GM18508 (cell line): ENCODE results near the gene KCNQ1.

Source experiments
- ATAC-seq: cut with Tn5 transposase; IDR thresholded peaks from one replicate; pipeline ENCODE4 v1.9.1; 2021; ENCODE audit warnings: moderate number of reproducible peaks; ENCODE audit not compliant: insufficient read depth, unreplicated experiment

Gene KCNQ1

GRCh38 chr11:2422461-2423156 is 22.2 kb upstream of the KCNQ1 start:
- ATAC-seq = no peak

DNA sequence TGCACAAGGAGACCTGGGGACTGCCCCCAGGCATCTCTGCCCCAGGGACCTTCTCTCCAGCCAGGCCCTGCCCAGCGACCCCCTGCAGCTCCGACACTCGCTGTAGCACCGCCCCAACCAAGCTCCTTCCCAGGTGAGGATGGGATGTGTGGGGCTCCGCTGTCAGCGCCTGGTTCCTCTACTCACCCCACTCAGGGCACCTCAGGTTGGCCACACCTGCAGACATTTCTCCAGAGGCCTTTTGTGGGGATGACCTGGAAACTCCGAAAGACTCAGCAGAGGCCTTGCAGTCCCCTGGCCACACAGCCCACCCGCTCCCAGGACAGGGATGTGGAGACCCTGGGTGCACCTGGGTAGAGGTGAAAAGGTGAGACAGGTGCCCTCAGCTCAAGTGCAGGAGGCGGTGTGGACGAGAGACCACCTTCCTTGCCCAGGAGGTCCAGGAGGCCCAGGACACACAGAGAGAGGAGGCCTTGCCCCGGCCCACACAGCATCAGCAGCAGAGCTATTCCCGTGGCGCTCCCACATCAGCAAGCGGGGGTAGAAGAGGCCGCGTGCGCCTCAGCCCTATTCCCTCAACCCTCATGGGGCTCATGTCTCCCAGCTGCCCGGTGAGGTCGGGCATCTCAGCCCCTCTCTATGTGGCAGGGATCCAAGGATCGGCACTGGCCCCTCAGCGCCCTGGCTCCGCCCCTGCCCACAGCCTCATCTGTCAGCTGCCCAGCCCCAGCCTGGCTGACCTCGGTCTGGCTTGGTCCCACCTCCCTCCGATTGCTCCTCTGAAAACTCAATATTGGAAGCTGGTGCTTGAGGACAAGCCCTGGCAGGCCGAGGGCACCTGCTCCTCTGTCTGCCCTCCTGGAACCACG is 21.4 kb upstream of the KCNQ1 start:
- no peak for ATAC-seq

DNA sequence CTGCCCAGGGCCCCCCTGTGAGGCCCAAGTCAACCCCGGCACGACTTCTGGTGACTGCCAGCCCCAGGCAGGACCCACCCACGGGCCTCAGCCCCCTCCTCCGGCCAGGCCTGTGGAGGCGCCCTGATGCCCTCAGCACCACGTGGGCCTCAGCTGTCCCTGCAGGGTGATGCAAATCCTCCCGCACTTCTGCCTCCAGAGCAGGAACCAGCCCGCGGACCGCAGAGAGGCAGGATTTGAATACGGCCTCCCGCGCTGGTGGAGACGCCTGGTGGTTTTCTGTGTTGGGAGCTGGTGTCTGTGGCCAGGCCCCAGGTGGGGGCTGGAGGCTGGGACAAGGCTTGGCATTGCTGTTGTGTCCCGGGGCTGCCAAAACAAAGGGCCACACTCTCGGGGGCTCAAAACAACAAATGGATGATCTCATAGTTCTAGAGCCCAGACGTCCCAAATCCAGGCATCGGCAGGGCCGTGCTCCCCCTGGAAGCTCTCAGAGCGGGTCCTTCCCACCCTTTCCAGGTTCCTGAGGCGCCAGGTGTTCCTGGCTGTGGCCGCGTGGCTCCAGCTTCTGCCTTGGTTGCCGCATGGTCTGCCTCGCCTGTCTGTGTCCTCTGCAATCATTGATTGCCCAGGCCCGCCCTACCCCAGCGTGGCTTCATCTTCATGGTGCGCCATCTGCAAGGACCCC is 19.9 kb upstream of the KCNQ1 start:
- ATAC-seq = no peak

- ATAC-seq = no peak
These were observed 19.3 kb upstream of the KCNQ1 start for GRCh38 chr11:2425506-2425905.

DNA sequence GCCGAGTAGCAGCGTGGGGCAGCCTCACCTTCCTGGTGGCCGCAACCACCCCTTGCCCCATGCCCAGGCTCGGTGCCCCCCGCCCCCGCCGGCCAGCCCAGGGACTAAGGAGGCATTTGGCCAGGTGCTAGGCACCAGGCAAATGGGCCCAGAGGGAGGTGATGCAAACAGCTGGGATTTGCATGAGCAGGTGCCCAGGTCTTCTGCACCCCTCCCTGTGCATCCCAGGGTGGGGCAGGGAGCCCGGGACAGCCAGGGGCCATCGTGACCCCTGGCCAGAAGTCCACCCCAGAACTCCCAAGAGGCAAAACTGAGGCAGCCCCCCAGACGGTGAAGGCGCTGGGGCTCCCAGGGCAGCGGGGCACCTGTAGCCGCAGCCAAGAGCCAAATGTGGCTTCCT is 18.6 kb upstream of the KCNQ1 start:
- no peak for ATAC-seq

DNA sequence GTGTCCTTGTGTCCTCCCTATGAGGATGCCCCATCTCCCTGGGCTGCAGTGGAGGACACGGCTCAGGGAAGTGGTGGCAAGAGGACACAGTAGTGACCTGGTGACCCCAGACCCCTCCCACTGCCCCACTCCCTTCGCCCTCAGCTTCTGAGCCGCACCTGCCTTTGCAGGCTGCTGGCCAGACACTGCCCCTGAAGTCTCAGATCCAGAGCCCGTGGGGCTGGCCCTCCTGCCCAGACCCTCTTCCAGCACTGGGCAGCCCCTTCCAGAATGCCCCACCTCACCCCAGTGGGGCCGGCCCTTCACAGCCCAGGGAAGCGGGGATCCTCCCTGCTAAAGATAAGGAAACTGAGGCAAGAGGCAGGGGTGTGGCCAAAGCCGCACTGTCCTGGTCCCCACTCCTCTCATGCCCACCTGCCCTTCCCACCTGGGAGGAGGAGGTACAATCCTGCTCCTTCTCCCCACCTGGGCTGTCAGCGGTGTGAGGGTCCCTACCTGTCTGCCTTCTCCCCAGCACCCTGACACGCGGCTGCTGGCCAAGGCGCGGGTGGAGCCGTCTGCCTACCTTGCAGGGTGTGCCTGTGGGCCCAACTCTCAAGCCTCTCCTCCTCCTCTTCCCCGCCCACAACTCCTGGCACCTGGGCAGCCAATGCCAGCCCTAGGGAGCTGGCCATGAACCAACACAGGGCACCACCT is 17.8 kb upstream of the KCNQ1 start:
- ATAC-seq = no peak

DNA sequence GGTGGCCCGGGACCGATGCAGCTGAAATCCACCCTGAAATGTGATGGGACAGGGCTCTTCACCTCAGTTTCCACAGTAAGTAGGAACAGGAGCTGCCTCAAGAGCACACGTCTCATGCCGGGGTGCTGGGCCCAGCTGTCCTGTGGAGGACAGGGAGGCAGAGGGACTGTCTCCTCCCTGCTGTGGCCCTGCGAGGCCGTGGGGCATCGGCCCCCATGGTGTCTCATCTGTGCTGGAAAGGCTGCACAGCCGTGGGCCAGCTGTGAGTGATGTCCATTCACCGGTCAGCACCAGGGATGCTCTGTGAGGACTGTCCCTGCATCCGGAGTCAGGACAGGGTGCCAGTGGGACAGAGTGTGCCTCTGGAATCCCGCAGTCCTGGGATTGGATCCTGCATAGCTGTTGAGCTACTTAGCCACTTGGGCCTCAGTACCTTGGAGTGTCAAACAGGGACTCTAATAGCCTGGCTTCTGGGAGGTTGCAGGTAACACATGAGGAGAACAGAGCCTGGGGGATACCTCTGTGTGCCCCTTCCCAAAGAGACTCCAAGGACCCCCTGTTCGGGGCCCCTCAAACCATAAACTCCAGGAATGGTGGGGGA is 17.0 kb upstream of the KCNQ1 start:
- ATAC-seq = no peak

DNA sequence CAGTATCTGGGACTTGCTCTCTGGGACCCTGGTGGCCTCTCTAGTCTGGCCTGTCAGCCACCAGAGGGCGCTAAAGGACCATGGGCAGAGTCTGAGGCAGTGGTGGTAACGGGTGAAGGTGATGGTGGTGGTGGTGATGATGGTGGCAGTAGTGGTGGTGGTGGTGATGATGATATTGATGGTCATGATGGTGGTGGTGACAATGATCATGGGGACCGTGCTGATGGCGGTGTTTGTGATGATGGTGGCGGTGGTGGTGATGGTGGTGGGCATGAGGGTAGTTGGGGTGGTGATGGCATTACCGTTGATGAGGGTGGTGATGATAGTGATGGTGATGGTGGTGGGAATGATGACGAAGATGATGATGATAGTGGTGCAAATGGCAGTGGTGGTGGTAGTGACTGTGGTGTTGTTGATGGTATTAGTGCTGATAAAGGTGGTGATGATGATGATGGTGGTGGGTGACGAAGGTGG is 16.4 kb upstream of the KCNQ1 start:
- no peak for ATAC-seq

- ATAC-seq = no peak
These were observed 13.4 kb upstream of the KCNQ1 start for GRCh38 chr11:2431395-2431794.

DNA sequence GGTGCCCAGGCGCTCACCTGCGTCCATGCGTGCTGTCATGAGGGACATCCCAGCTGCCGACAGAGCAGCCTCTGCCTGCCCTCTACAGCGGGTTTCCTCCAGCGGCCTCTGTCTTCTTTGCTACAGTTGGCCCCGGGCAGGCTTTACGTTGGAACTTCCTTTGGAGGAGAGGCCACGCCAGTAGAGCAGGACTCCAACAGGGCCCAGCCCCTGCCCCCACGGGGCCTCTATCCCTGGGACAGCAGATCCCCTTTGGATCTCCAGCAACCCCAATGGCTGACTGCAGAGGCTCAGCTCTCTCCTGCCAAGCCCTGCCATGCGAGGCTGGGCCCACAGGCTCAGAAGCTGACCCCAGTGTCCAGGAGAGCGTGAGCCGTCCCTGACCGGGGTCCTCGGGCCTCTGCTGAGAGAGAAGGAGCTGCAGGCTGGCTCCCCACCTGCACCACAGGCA is 12.6 kb upstream of the KCNQ1 start:
- ATAC-seq = no peak

- ATAC-seq = no peak
These were observed 12.2 kb upstream of the KCNQ1 start for GRCh38 chr11:2432628-2433071.

- no peak for ATAC-seq
These were observed 11.5 kb upstream of the KCNQ1 start for GRCh38 chr11:2433106-2433925.

DNA sequence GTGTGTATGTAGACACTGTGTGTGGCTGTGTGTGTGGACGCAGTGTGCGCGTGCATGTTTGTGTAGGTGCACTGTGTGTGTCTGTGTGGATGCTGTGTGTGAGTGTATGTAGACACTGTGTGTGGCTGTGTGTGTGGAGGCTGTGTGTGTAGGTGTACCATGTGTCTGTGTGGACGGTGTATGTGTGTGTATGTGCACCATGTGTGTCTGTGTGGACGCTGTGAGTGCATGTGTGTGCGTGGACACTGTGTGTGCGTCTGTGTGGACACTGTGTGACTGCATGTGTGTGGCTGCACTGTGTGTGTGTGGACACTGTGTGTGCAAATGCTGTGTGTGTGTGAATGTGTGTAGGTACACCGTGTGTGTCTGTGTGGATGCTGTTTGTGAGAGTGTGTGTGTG is 10.8 kb upstream of the KCNQ1 start:
- no peak for ATAC-seq

GRCh38 chr11:2434506-2435255 is 10.1 kb upstream of the KCNQ1 start:
- ATAC-seq = no peak

- ATAC-seq = no peak
These were observed 9.4 kb upstream of the KCNQ1 start for GRCh38 chr11:2435288-2436012.

DNA sequence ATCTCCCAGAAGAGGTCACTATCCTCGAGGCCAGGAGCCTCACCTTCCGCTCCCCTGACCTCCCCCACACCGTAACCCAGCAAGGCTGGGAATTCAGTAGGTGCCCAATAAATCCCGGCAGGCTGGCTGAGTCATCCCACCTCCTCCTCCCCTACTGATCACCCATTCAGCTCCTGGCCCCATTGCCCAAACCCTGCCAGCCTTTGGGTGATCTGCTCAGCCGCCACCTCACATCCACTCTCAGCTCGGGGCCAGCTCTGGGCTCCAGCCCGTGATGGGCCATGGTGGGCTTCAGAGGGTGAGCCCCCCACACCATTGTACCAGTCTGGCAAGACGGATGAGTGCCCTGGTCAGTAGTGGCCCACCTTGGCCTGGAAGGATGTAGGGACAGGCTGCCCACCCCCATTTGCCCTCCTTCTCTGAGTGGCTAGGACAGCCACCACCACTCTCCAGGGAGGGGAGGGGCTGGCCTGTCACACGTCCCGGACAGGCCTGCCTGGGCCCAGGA is 8.7 kb upstream of the KCNQ1 start:
- no peak for ATAC-seq

- no peak for ATAC-seq
These were observed 8.2 kb upstream of the KCNQ1 start for GRCh38 chr11:2436521-2437031.
